Neuronal stem cell (in vitro differentiated cells): ENCODE results near the gene OR4K13.

Source experiments
- DNase-seq: peaks from one replicate; pipeline ENCODE4 v3.0.0-alpha.2; 2013; ENCODE audit warnings: low spot score
- H2AFZ ChIP-seq: one replicate; pipeline ENCODE4 v1.6.1; 2013; ENCODE audit warnings: mild to moderate bottlenecking, low read length, inconsistent platforms
- H2AK5ac ChIP-seq: 2 replicates; pipeline ENCODE4 v1.6.1; 2013; ENCODE audit warnings: low read depth, mild to moderate bottlenecking, inconsistent platforms, low read length, moderate library complexity, mixed read lengths
- H2BK120ac ChIP-seq: 2 replicates; pipeline ENCODE4 v1.6.1; 2013; ENCODE audit warnings: low read depth, mild to moderate bottlenecking, inconsistent platforms, low read length, moderate library complexity, mixed read lengths
- H2BK12ac ChIP-seq: one replicate; pipeline ENCODE4 v1.6.1; 2013; ENCODE audit warnings: low read length, inconsistent platforms
- H2BK15ac ChIP-seq: 2 replicates; pipeline ENCODE4 v1.6.1; 2013; ENCODE audit warnings: mild to moderate bottlenecking, low read length, inconsistent platforms, mixed read lengths
- H2BK5ac ChIP-seq: one replicate; pipeline ENCODE4 v1.6.1; 2013; ENCODE audit warnings: inconsistent platforms, mild to moderate bottlenecking, low read length, moderate library complexity
- H3K14ac ChIP-seq: one replicate; pipeline ENCODE4 v1.6.1; 2013; ENCODE audit warnings: low read length, inconsistent platforms
- H3K18ac ChIP-seq: 2 replicates; pipeline ENCODE4 v1.6.1; 2013; ENCODE audit warnings: low read length, inconsistent platforms
- H3K23ac ChIP-seq: 2 replicates; pipeline ENCODE4 v1.6.1; 2013; ENCODE audit warnings: low read depth, mild to moderate bottlenecking, mixed read lengths, low read length, inconsistent platforms; ENCODE audit not compliant: poor library complexity
- H3K27ac ChIP-seq: replicated peaks from 3 replicates; pipeline ENCODE4 v1.5.1; 2013; ENCODE audit warnings: low read length, inconsistent platforms
- H3K27me3 ChIP-seq, 3 experiments: 2 replicates each; pipeline ENCODE4 v1.6.1; 2013; ENCODE audit warnings: low read length in 3 of 3, mild to moderate bottlenecking in 2 of 3, inconsistent platforms in 1 of 3, low read depth in 1 of 3, mixed read lengths in 1 of 3, moderate library complexity in 1 of 3; ENCODE audit not compliant: control insufficient read depth in 3 of 3, insufficient read depth in 3 of 3
- H3K36me3 ChIP-seq, 2 donors: replicated peaks in 1 of 2; 2 replicates each; pipeline ENCODE4 v1.6.1; 2013; ENCODE audit warnings: low read length in 2 of 2; ENCODE audit not compliant: control insufficient read depth in 2 of 2, insufficient read depth in 2 of 2
- H3K4ac ChIP-seq: 2 replicates; pipeline ENCODE4 v1.6.1; 2013; ENCODE audit warnings: inconsistent platforms, mild to moderate bottlenecking, low read length, moderate library complexity
- H3K4me1 ChIP-seq, 2 donors: 1 replicate in 1 of 2; 2 replicates in 1 of 2; pipeline ENCODE4 v1.6.1; 2013; ENCODE audit warnings: low read length in 2 of 2, low read depth in 1 of 2; ENCODE audit not compliant: control insufficient read depth in 2 of 2, insufficient read depth in 1 of 2
- H3K4me2 ChIP-seq: one replicate; pipeline ENCODE4 v1.6.1; 2013; ENCODE audit warnings: mild to moderate bottlenecking, low read length, inconsistent platforms; ENCODE audit not compliant: insufficient read depth, poor library complexity, severe bottlenecking
- H3K4me3 ChIP-seq, 2 donors: 2 replicates each; pipeline ENCODE4 v1.5.1; 2013; ENCODE audit warnings: low read length in 2 of 2, mild to moderate bottlenecking in 2 of 2, inconsistent platforms in 1 of 2, moderate library complexity in 1 of 2
- H3K79me1 ChIP-seq: one replicate; pipeline ENCODE4 v1.6.1; 2013; ENCODE audit warnings: low read depth, mild to moderate bottlenecking, inconsistent platforms, low read length, moderate library complexity
- H3K9ac ChIP-seq: one replicate; pipeline ENCODE4 v1.6.1; 2013; ENCODE audit warnings: mild to moderate bottlenecking, low read depth, low read length, inconsistent platforms; ENCODE audit not compliant: poor library complexity
- H3K9me3 ChIP-seq, 2 donors: replicated peaks in 1 of 2; 2 replicates each; pipeline versions ENCODE3 to v1.6.1; 2013; ENCODE audit warnings: low read length in 2 of 2, mild to moderate bottlenecking in 2 of 2, inconsistent platforms in 1 of 2, low read depth in 1 of 2, mixed read lengths in 1 of 2, moderate library complexity in 1 of 2; ENCODE audit not compliant: control insufficient read depth in 2 of 2, insufficient read depth in 1 of 2
- H4K8ac ChIP-seq: one replicate; pipeline ENCODE4 v1.6.1; 2013; ENCODE audit warnings: low read depth, mild to moderate bottlenecking, inconsistent platforms, low read length, moderate library complexity
- H4K91ac ChIP-seq: one replicate; pipeline ENCODE4 v1.6.1; 2013; ENCODE audit warnings: low read length, low read depth, mild to moderate bottlenecking, inconsistent platforms; ENCODE audit not compliant: poor library complexity
- WGBS, 2 donors: extraction: QIAGEN DNeasy Blood & Tissue Kit; methylation state at CpG; one replicate each; pipeline ENCODE4 v1.1.7; 2013; ENCODE audit warnings: missing lambda C conversion rate in 2 of 2, mixed read lengths in 1 of 2; ENCODE audit not compliant: insufficient read length in 2 of 2, insufficient replicate concordance in 1 of 2; ENCODE audit errors: extremely low coverage in 2 of 2; 5-methylcytosine and 5-hydroxymethylcytosine counted together

OR4K13 gene

DNA sequence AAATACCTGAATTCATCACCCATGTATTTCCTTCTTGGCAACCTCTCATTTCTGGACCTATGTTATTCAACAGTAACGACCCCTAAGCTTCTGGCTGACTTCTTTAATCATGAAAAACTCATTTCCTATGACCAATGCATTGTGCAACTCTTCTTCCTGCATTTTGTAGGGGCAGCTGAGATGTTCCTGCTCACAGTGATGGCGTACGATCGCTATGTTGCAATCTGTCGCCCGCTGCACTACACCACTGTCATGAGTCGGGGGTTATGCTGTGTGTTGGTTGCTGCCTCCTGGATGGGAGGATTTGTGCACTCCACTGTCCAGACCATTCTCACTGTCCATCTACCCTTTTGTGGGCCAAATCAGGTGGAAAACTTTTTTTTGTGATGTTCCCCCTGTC lies 33.5 kb downstream of the OR4K13 start:
- no peaks in the 10 kb centered on the region for H3K27me3 ChIP-seq
- DNase-seq, result no peak

DNA sequence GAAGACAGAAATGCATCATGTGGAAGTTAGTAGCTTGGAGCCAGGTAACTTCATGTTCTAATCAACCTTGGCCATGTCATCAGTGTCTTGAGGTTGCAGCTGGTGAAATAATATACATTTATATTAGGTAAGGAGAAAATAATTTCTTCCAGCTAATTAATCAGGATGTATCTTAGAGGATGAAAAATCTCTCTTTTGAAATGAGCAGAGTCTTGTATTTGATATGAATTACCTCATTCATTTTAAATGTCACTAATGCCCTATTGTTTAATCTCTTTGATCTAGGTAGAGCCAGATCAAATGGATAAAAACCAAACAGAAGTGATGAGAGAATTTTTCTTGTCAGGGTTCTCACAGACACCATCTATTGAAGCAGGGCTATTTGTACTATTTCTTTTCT lies 34.0 kb downstream of the OR4K13 start, which contains the start of gene OR4Q2:
Gene OR4Q2 (plus strand): TSS at position 301 of the 400 bp plus-strand sequence.
- peaks cover 0 to 9% of the 10 kb centered on the region in 2 donors for H3K9me3 ChIP-seq
- no peak within 1 kb of the TSS for H2AFZ ChIP-seq
- peaks cover 0 to 2% of the 10 kb centered on the region in 2 donors for H3K36me3 ChIP-seq

More for the DNA sequence above, 33.5 kb downstream of the OR4K13 start:
- H3K4me1 ChIP-seq, result no peaks in the 10 kb centered on the region
- no peak overlapping the region for H2BK5ac ChIP-seq
- no peak overlapping the region for H4K8ac ChIP-seq
- no peak overlapping the region for H2BK120ac ChIP-seq
- no peak overlapping the region for H2BK15ac ChIP-seq
- no peak overlapping the region for H2AFZ ChIP-seq
- H3K14ac ChIP-seq, result no peak overlapping the region
- no peak overlapping the region for H3K9ac ChIP-seq
- no peak overlapping the region for H3K27ac ChIP-seq
- H3K79me1 ChIP-seq, result no peaks in the 10 kb centered on the region
- no peak overlapping the region for H4K91ac ChIP-seq
- H3K18ac ChIP-seq, result no peak overlapping the region
- H3K23ac ChIP-seq, result no peak overlapping the region
- no peak overlapping the region for H3K4ac ChIP-seq
- H3K9me3 ChIP-seq, result peaks cover 0 to 11% of the 10 kb centered on the region in 2 donors
- H3K4me3 ChIP-seq, result peak overlapping the region in 1 of 2 donors; percentile 64
- H2AK5ac ChIP-seq, result no peak overlapping the region
- no CpG with 5 or more reads among the region's 7 CpGs for WGBS, 2 donors
- H2BK12ac ChIP-seq, result no peak overlapping the region
- H3K36me3 ChIP-seq, result peaks cover 0 to 2% of the 10 kb centered on the region in 2 donors
- H3K4me2 ChIP-seq, result no peak overlapping the region

DNA sequence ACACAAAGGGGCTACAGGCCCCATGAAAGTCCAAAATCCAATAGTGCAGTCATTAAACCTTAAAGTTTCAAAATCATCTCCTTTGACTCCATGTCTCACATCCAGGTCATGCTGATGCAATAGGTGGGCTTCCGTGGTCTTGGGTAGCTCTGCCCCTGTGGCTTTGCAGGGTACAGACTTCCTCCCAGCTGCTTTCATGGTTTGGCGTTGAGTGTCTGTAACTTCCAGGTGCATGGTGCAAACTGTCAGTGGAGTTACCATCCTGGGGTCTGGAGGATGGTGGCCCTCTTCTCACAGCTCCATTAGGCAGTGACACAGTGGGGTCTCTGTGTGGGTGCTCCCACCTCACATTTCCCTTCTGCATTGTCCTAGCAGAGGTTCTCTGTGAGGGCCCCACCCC lies 42.4 kb downstream of the OR4K13 start:
- Histone ChIP-seq H4K91ac (no peak overlapping the region), H3K14ac (no peak overlapping the region), H3K27ac (no peak overlapping the region), H2BK120ac (no peak overlapping the region), H2BK5ac (no peak overlapping the region), H2AFZ (no peak overlapping the region), H4K8ac (no peak overlapping the region), H3K4me3 (no peak overlapping the region), H3K4me1 (no peaks in the 10 kb centered on the region), H3K79me1 (no peaks in the 10 kb centered on the region), H2BK12ac (no peak overlapping the region), H3K4me2 (no peak overlapping the region), H3K36me3 (no peaks in the 10 kb centered on the region), H2BK15ac (no peak overlapping the region), H3K18ac (no peak overlapping the region), H3K27me3 (no peaks in the 10 kb centered on the region), H3K9ac (no peak overlapping the region), H3K9me3 (peaks cover 0 to 14% of the 10 kb centered on the region in 2 donors), H2AK5ac (no peak overlapping the region), H3K23ac (no peak overlapping the region), H3K4ac (no peak overlapping the region)
- no peak for DNase-seq
- WGBS, 2 donors, result no CpG with 5 or more reads among the region's 2 CpGs

More for the DNA sequence above, 34.0 kb downstream of the OR4K13 start, which contains the start of gene OR4Q2:
- Histone ChIP-seq H3K18ac (no peak within 1 kb of the TSS), H2BK5ac (no peak within 1 kb of the TSS), H3K9ac (no peak within 1 kb of the TSS), H3K23ac (no peak within 1 kb of the TSS), H3K4me2 (no peak within 1 kb of the TSS), H2BK12ac (no peak within 1 kb of the TSS), H2BK15ac (no peak within 1 kb of the TSS), H2AK5ac (no peak within 1 kb of the TSS), H2BK120ac (no peak within 1 kb of the TSS), H3K27ac (no peak within 1 kb of the TSS), H3K27me3 (no peaks in the 10 kb centered on the region), H3K14ac (no peak within 1 kb of the TSS), H3K4ac (no peak within 1 kb of the TSS), H3K4me1 (no peaks in the 10 kb centered on the region), H4K8ac (no peak within 1 kb of the TSS), H3K79me1 (no peaks in the 10 kb centered on the region), H3K4me3 (peak within 1 kb of the TSS in 1 of 2 donors; percentile 64), H4K91ac (no peak within 1 kb of the TSS)
- DNase-seq, result no peak
